ENCODE data around the gene USP9X. TPM values are rescaled to one million over a fixed set of nuclear protein-coding genes. Genes with fewer than 3 reads are reported as not detected.

The USP9X gene
- total RNA-seq, 2 experiments from 2014 or later = 45.5 to 57.5 TPM

- no peak overlapping the region for H3K4me3 Mint-ChIP-seq
- H3K4me1 Mint-ChIP-seq = peaks cover 10% of the 10 kb centered on the region
- peaks cover 14% of the 10 kb centered on the region for H3K36me3 Mint-ChIP-seq (ENCODE audit: low read depth)
- DNase-seq = no peak
- no peak overlapping the region for H3K27ac Mint-ChIP-seq
- no peaks in the 10 kb centered on the region for H3K27me3 Mint-ChIP-seq
- ChIA-PET CTCF (no interaction called here), POLR2A (no interaction called here)
- no peaks in the 10 kb centered on the region for H3K9me3 Mint-ChIP-seq
Measured at GRCh38 chrX:41236629-41237028, 151.4 kb downstream of the USP9X start.

- ChIA-PET POLR2A (no interaction called here), CTCF (interaction anchor here (1.2 to 1.3 kb wide), 2 partner anchors 13 to 53 kb away, joined by 3 read pairs; no protein-coding TSS in a partner anchor)
- H3K4me3 Mint-ChIP-seq = no peak overlapping the region
- DNase-seq = no peak
- H3K27me3 Mint-ChIP-seq = no peaks in the 10 kb centered on the region
- H3K27ac Mint-ChIP-seq = no peak overlapping the region
- no peaks in the 10 kb centered on the region for H3K9me3 Mint-ChIP-seq
- no peaks in the 10 kb centered on the region for H3K36me3 Mint-ChIP-seq (ENCODE audit: low read depth)
- H3K4me1 Mint-ChIP-seq = peaks cover 8% of the 10 kb centered on the region
Measured at GRCh38 chrX:41240509-41240908, 155.3 kb downstream of the USP9X start.

GRCh38 chrX:41241962-41242361 is 156.7 kb downstream of the USP9X start:
- Mint-ChIP-seq H3K27me3 (no peaks in the 10 kb centered on the region), H3K4me3 (no peak overlapping the region), H3K4me1 (peaks cover 5% of the 10 kb centered on the region), H3K27ac (no peak overlapping the region), H3K36me3 (ENCODE audit: low read depth) (no peaks in the 10 kb centered on the region), H3K9me3 (no peaks in the 10 kb centered on the region)
- no peak for DNase-seq
- CTCF ChIA-PET = interaction anchor here (0.7 to 1.0 kb wide), 2 partner anchors 11 to 66 kb away, joined by 3 to 4 read pairs; no protein-coding TSS in a partner anchor
- POLR2A ChIA-PET = no interaction called here

GRCh38 chrX:41245641-41246040 is 160.4 kb downstream of the USP9X start:
- H3K36me3 Mint-ChIP-seq (ENCODE audit: low read depth) = no peaks in the 10 kb centered on the region
- DNase-seq = no peak
- POLR2A ChIA-PET = no interaction called here
- no peaks in the 10 kb centered on the region for H3K4me1 Mint-ChIP-seq
- no peaks in the 10 kb centered on the region for H3K9me3 Mint-ChIP-seq
- H3K27ac Mint-ChIP-seq = no peak overlapping the region
- H3K27me3 Mint-ChIP-seq = no peaks in the 10 kb centered on the region
- no peak overlapping the region for H3K4me3 Mint-ChIP-seq
- CTCF ChIA-PET = interaction anchor here (0.6 kb wide), 1 partner anchor 177 kb away, joined by 3 read pairs; no protein-coding TSS in a partner anchor

GRCh38 chrX:41250867-41251266 is 165.6 kb downstream of the USP9X start:
- Mint-ChIP-seq H3K27ac (no peak overlapping the region), H3K4me1 (peaks cover 10% of the 10 kb centered on the region), H3K9me3 (no peaks in the 10 kb centered on the region), H3K36me3 (ENCODE audit: low read depth) (no peaks in the 10 kb centered on the region), H3K4me3 (no peak overlapping the region), H3K27me3 (no peaks in the 10 kb centered on the region)
- ChIA-PET CTCF (no interaction called here), POLR2A (no interaction called here)
- DNase-seq = no peak

GRCh38 chrX:41257801-41258200 is 172.6 kb downstream of the USP9X start:
- Mint-ChIP-seq H3K9me3 (no peaks in the 10 kb centered on the region), H3K27ac (no peak overlapping the region), H3K36me3 (ENCODE audit: low read depth) (no peaks in the 10 kb centered on the region), H3K4me3 (no peak overlapping the region), H3K27me3 (no peaks in the 10 kb centered on the region), H3K4me1 (peaks cover 10% of the 10 kb centered on the region)
- ChIA-PET POLR2A (no interaction called here), CTCF (no interaction called here)
- no peak for DNase-seq

- no peak for DNase-seq
- ChIA-PET CTCF (interaction anchor here (0.7 to 1.1 kb wide), 3 partner anchors 14 to 78 kb away, joined by 4 read pairs; no protein-coding TSS in a partner anchor), POLR2A (no interaction called here)
- H3K27me3 Mint-ChIP-seq = no peaks in the 10 kb centered on the region
- H3K27ac Mint-ChIP-seq = no peak overlapping the region
- no peak overlapping the region for H3K4me3 Mint-ChIP-seq
- H3K4me1 Mint-ChIP-seq = peaks cover 7% of the 10 kb centered on the region
- peaks cover 1% of the 10 kb centered on the region for H3K36me3 Mint-ChIP-seq (ENCODE audit: low read depth)
- H3K9me3 Mint-ChIP-seq = no peaks in the 10 kb centered on the region
Measured at GRCh38 chrX:41258226-41258625, 173.0 kb downstream of the USP9X start.

GRCh38 chrX:41258871-41259270 is 173.6 kb downstream of the USP9X start:
- peaks cover 1% of the 10 kb centered on the region for H3K36me3 Mint-ChIP-seq (ENCODE audit: low read depth)
- H3K27ac Mint-ChIP-seq = no peak overlapping the region
- no peaks in the 10 kb centered on the region for H3K9me3 Mint-ChIP-seq
- no peak overlapping the region for H3K4me3 Mint-ChIP-seq
- ChIA-PET POLR2A (no interaction called here), CTCF (interaction anchor here (0.7 to 1.1 kb wide), 3 partner anchors 13 to 79 kb away, joined by 4 read pairs; no protein-coding TSS in a partner anchor)
- peaks cover 3% of the 10 kb centered on the region for H3K4me1 Mint-ChIP-seq
- no peak for DNase-seq
- no peaks in the 10 kb centered on the region for H3K27me3 Mint-ChIP-seq

GRCh38 chrX:41259516-41259915 is 174.3 kb downstream of the USP9X start:
- DNase-seq = no peak
- CTCF ChIA-PET = interaction anchor here (0.6 to 1.2 kb wide), 4 partner anchors 24 to 145 kb away, joined by 3 to 4 read pairs (median 4); no protein-coding TSS in a partner anchor
- peaks cover 1% of the 10 kb centered on the region for H3K36me3 Mint-ChIP-seq (ENCODE audit: low read depth)

GRCh38 chrX:41265615-41266014 is 180.4 kb downstream of the USP9X start:
- POLR2A ChIA-PET = no interaction called here
- H3K27ac Mint-ChIP-seq = peak overlapping the region; percentile 83

More at GRCh38 chrX:41259516-41259915, 174.3 kb downstream of the USP9X start:
- Mint-ChIP-seq H3K4me3 (no peak overlapping the region), H3K27ac (no peak overlapping the region), H3K4me1 (peaks cover 3% of the 10 kb centered on the region), H3K9me3 (no peaks in the 10 kb centered on the region), H3K27me3 (no peaks in the 10 kb centered on the region)
- POLR2A ChIA-PET = no interaction called here

GRCh38 chrX:41273638-41274037 is 188.4 kb downstream of the USP9X start:
- no peak overlapping the region for H3K27ac Mint-ChIP-seq

More at GRCh38 chrX:41265615-41266014, 180.4 kb downstream of the USP9X start:
- H3K9me3 Mint-ChIP-seq = no peaks in the 10 kb centered on the region
- peaks cover 1% of the 10 kb centered on the region for H3K36me3 Mint-ChIP-seq (ENCODE audit: low read depth)
- CTCF ChIA-PET = interaction anchor here (0.9 kb wide), 1 partner anchor 11 kb away, joined by 3 read pairs; no protein-coding TSS in a partner anchor
- H3K4me1 Mint-ChIP-seq = peaks cover 12% of the 10 kb centered on the region
- DNase-seq = peak; percentile 71
- no peaks in the 10 kb centered on the region for H3K27me3 Mint-ChIP-seq
- H3K4me3 Mint-ChIP-seq = peak overlapping the region; percentile 47

GRCh38 chrX:41275661-41276609 is 190.7 kb downstream of the USP9X start:
- H3K27me3 Mint-ChIP-seq = no peaks in the 10 kb centered on the region
- peak; percentile 50 for DNase-seq
- ChIA-PET POLR2A (no interaction called here), CTCF (interaction anchor here (0.7 to 1.2 kb wide), 2 partner anchors 9 to 823 kb away, joined by 3 read pairs; no protein-coding TSS in a partner anchor)
- no peaks in the 10 kb centered on the region for H3K36me3 Mint-ChIP-seq (ENCODE audit: low read depth)
- H3K27ac Mint-ChIP-seq = peak overlapping the region; percentile 88
- peak overlapping the region; percentile 71 for H3K4me3 Mint-ChIP-seq
- peaks cover 13% of the 10 kb centered on the region for H3K4me1 Mint-ChIP-seq
- no peaks in the 10 kb centered on the region for H3K9me3 Mint-ChIP-seq

More at GRCh38 chrX:41273638-41274037, 188.4 kb downstream of the USP9X start:
- H3K9me3 Mint-ChIP-seq = no peaks in the 10 kb centered on the region
- ChIA-PET CTCF (interaction anchor here (0.6 to 1.6 kb wide), 4 partner anchors 13 to 1917 kb away, joined by 3 read pairs; no protein-coding TSS in a partner anchor), POLR2A (interaction anchor here (0.6 to 1.3 kb wide), 2 partner anchors 110 to 164 kb away, joined by 3 read pairs; no protein-coding TSS in a partner anchor)
- peaks cover 13% of the 10 kb centered on the region for H3K4me1 Mint-ChIP-seq
- DNase-seq = no peak
- no peak overlapping the region for H3K4me3 Mint-ChIP-seq
- no peaks in the 10 kb centered on the region for H3K27me3 Mint-ChIP-seq
- H3K36me3 Mint-ChIP-seq (ENCODE audit: low read depth) = no peaks in the 10 kb centered on the region

Data from activated CD4-positive, alpha-beta T cell treated with anti-CD3 and anti-CD28 coated beads, Interleukin-2, amount 10 ng/mL, durations not matched to agents 7 days and 5 days (primary cell).